NCI-H1694 (cell line): ENCODE measurements around the gene LNX2.

Source experiments
- DNase-seq: peaks from one replicate; lab custom pipeline; 2025; lab: John Stamatoyannopoulos, UW

Gene LNX2

GRCh38 chr13:27607125-27607524 is 13.2 kb downstream of the LNX2 start:
- DNase-seq, result no peak

DNA sequence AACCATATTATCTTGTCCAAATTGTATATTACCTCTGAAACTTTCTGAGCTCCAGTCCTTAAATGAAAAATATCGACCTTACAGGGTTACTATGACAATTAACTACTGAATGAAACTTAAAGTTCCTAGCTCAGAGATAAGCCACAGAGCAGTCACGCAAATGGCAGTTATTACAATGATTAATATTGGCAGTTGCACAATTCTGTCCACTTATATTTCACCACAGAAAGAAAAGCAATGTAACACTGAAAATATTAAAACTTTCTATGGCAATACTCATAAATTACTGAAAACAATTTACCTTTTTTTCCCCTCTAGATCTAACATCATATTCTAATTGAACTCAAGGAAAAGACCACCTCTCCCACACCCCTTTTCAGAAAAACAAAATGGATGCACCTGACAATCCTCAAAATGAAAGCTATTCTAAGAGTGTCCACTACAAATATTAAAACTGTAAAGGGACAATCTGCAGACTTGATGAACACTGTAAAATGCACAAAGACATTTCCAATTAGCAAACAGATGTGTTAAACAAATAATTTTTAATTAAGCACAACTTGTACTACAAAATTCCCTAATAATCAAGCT is 14.6 kb downstream of the LNX2 start:
- no peak for DNase-seq

DNA sequence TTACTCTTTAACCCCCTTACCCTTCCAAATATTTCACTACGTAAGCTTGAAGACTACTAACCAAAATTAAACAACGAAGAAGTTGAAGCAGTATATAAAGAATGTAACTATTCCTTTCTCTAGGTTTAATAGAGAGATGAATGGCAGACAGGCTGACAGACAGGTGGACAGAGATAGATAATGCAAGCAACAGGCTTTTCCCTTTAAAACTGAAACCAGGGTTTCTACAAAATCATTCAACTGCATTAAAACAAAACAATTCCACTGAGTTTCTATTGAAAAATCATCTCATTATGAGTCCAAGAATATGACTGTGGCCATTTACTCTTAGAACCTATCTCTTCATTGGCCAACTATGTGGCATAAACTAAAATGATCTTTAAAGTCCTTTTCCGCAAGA is 15.2 kb downstream of the LNX2 start:
- DNase-seq, result no peak

DNA sequence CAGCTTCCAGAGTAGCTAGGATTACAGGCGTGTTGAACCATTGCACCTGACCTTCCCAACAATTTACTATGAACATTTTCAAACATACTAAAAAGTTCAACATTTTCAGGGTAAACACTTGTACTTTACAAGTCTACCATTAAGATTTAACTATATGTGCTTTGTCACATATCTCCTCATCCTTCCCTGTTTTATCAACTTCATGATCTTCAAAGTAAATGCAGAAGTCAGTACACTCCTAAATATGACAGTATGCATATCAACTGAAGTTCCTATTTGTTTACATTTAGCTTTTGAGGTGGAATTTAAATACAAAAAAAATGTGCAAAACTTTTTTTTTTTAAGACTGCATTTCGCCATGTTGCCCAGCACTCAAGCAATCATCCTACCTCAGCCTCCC is 18.5 kb downstream of the LNX2 start:
- DNase-seq, result no peak

GRCh38 chr13:27601208-27601607 is 19.1 kb downstream of the LNX2 start:
- no peak for DNase-seq

- DNase-seq, result no peak
Observed at GRCh38 chr13:27600711-27601110, 19.6 kb downstream of the LNX2 start.

DNA sequence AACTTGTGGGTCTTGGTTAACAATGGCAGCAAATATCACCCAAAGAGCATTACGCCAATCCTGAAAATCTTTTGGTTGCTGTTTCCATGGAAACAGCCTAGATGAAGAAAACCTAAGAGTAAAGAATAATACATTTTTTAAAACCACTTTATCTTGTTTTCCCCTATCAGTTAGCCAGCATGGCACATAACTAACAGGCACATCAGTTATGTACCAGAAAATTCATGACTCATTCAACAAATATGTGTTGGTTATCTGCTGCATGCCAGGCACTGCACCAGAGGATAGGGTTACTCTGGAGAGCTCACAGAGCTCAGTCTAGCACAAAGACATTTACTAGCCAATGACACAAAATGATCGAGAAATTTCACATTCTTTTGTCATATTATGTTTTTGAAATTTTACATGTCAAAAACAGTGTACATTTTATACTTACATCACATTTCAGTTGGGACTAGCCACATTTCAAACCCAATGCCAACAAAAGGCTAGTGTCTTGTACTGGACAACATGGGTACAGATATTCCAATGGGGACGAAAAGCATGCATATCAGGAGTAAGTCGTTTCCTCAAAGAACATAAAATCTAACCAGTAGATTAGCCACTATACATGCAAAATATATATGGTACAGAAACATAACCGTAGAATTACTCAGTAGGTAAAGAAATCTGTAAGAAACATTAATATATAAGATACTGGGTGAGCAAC is 20.3 kb downstream of the LNX2 start:
- no peak for DNase-seq

DNA sequence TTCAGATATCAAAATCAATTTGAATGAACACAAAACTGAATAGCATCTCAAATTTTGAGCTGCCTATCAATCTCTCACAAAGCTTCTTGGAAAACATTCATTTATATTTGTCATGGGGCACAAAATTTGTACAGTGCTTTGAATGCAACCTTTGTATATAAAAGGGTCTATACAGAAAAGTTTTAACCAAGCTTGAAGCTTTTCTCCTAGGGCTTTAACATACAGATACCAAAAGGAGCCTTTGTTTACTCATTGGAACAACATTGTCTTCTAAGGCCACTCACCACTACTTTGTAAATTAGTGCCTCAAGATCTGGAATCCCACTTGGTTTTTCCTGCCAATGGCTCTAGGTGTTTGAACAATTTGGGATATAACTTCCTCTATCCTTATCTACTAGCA is 21.2 kb downstream of the LNX2 start:
- DNase-seq, result no peak

DNA sequence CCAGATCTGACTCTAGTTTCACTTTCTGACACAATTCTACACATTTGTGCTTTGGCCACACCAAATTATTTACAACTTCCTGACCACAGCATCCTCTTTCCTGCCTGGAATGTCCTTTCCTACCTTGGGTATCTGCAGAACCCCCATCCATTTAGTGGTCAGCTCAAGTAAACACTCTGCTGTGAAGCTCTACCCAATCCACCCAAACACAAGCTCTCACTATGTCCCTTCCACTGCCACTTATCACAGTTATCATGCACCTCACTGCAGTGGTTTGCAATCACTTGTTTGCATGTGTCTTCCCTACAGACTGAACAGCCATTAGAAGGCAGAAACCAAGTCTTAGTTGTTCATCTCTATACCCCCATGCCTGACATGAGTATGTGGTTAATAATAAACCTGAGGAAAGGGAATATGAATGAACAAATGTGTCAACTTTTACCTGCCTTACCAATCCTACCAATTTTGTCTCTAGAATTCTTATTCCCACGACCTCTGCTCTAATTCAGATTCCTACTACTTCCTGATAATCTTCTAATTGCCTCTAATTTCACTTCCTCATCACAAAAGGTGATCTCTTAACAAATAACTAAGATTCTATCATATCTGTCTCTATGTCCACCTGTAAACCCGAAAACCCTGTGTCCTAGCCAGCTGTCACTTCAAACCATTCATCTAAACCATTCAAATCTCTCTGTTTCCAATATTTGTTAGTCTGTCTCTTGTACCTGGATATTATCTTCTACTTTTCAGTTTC is 25.1 kb downstream of the LNX2 start:
- no peak for DNase-seq

DNA sequence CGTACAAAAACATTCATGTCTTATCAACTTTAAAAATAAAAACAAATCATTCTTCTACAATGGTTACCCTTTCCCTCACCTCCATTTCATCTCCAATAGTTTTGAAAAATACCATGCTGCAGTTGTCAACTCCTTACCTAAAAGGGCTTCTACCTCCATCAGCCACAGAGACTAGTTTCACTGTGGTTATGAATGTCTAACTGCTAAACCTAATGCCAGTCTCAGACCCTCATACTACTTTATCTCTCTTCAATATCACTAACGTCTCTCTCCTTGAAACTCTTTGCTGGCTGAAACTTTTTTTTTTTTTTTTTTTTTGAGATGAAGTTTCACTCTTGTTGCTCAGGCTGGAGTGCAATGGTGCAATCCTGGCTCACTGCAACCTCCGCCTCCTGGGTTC is 27.1 kb downstream of the LNX2 start:
- DNase-seq, result no peak

- DNase-seq, result no peak
Observed at GRCh38 chr13:27592865-27593264, 27.5 kb downstream of the LNX2 start.

DNA sequence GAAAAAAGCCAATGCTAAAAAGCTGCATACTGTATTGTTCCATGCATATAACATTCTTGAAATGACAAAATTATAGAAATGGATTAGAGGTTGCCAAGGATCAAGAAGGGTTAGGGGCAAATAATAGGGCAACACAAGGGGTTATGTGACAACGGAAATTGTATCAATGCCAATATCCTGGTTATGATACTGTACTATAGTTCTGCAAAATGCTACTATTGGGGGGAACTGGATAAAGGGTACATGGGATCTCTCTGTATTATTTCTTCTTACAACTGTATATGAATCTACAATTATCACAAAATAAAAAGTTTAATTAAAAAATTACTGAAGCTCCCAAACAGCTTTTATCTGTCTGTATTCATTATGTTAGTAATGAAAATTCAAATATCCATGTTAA is 31.9 kb downstream of the LNX2 start:
- DNase-seq, result no peak

GRCh38 chr13:27587095-27587746 is 33.1 kb downstream of the LNX2 start:
- DNase-seq, result no peak

DNA sequence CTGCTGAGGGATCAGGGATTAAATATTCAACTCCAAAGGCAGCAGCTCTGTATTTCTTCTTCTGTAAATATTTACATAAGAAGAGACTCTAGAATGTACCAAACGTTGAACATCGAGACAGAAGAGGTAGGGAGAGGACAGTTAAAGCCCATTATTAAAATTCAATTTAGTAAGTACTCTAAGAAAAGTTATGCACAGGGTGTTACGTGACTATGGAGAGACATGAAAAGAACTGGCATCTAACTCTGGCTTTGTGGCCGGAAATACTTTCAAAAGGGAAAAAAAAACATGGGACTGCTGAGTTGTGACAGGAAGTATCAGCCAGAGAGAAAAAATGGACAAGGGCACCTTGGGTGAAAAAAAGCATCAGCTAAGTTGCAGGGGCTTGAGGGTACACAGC is 36.7 kb downstream of the LNX2 start:
- no peak for DNase-seq

DNA sequence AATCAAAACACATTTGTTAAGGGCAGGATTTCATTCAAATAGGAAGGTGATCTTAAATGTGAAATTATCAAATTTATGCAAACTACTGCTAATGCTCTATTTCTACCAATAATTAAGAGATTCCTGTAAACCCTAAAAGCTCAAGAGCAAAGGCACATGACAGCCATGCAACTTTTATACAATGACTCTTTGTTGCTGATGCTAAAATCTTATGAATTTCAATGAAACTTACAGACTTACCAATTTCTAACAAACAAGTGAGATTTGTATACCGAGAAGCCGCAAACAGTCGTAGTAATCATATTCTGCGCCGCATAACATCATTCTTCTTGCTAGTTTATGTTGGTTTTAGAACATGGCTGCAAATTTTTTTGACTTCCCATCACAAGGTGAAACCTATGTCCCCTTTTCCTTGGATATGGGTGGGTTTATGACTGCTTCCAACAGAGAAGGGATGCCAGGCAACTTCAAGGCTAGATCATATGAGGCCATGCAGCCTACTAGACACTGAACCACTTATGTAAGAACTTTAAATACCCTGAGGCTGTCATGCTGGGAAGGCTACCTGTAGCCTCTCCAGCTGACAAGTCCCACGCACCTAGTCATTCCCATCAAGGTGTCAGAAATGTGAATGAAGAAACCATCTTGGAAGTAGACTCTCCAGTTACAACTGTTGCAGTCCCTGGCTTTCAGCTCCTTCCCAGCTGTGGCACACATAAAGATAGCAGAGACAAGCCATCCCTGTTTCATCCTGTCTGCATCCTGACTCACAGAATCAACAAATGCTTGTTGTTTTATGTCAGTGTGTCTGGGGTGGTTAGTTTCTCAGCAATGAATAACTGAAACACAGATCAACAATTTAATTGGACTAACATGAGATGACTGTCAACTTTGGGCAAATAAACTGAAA is 42.0 kb downstream of the LNX2 start:
- no peak for DNase-seq

GRCh38 chr13:27574661-27575060 is 45.7 kb downstream of the LNX2 start:
- DNase-seq, result no peak

DNA sequence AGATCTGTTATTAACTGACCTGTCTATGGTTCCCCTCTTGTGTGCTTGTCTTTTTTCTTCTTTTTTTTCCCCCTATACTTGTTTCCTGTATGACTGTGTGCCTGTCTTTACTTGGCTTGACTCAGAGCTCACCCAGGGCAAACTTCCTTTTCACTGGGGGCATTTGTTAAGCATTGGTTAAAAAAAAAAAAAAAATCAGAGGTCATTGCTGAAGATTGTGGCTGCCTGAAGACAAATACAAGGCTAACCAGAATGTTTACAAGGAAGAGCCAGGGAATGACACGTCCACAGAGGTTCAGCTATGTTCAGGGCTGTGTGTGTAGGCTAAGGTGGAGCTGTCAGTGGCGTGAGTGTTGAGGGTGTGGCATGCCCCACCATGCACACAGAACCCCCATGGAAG is 47.1 kb downstream of the LNX2 start:
- DNase-seq, result no peak

- DNase-seq, result no peak
Observed at GRCh38 chr13:27572234-27572901, 48.0 kb downstream of the LNX2 start.

DNA sequence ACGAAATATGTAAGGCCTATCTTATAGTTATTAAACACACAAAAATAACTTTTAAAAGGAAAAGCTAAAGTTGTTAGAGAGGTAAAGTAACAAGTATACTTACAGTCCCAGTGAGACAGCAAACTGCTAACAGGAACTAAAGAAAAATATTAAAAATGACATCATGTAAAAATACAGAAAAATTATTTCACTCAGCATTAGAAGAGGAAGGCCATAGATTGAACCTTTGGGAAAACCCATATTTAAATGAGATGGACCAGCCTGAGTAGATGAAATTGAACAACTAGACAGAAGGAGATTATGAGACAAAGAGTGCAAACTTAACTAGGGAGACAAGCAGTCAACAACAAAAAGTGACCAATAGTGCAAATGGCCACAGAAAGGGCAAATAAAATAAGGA is 49.4 kb downstream of the LNX2 start:
- no peak for DNase-seq

GRCh38 chr13:27569405-27569804 is 50.9 kb downstream of the LNX2 start:
- no peak for DNase-seq

GRCh38 chr13:27565818-27566217 is 54.5 kb downstream of the LNX2 start:
- no peak for DNase-seq
